K562 (cell line): ENCODE measurements around the gene CCDC195. TPM values are rescaled to one million over a fixed set of nuclear protein-coding genes. Genes with fewer than 3 reads are reported as not detected.

Experiments
- ATAC-seq: fragments of 200-7000 bp; cut with Tn5 transposase; 3 replicates; pipeline ENCODE4 v1.9.1; 2020; ENCODE audit warnings: moderate library complexity
- BruUV-seq: library from RNA; stranded (reverse); fragments of 400-500 nt; replicated peaks from 2 replicates; lab custom pipeline; 2021; lab: Mats Ljungman, UMichigan
- CTCF ChIA-PET: fragments of 300-600 bp; formaldehyde crosslinking; extraction: SDS; loops from one replicate; lab custom pipeline; 2021; ENCODE audit warnings: low intra/inter-chr PET ratio; lab: Yijun Ruan, JAX
- POLR2A ChIA-PET: fragments of 300-600, 350-650 bp; sonication (Branson Sonifier 250); formaldehyde crosslinking; extraction: SDS; loops from one replicate; lab custom pipeline; 2021; ENCODE audit warnings: antibody characterized with exemption, inconsistent platforms; lab: Yijun Ruan, JAX
- DNase-seq, 4 experiments: peaks; one replicate each; pipeline versions ENCODE4 v3.0.0 to v3.0.0-alpha.2; 2011 to 2018; ENCODE audit warnings: low spot score in 3 of 4, mixed read lengths in 3 of 4; ENCODE audit errors: extremely low read depth in 1 of 4
- FAIRE-seq: peaks from 2 replicates; lab custom pipeline; 2011; peaks lifted over from hg19 to GRCh38; lab: Jason Lieb, UNC
- H2AFZ ChIP-seq: 2 replicates; pipeline ENCODE4 v1.6.0; 2011; ENCODE audit warnings: low read depth, low read length, control low read depth, inconsistent platforms
- H3K27ac ChIP-seq: fragments of 200-600 bp; 3 replicates; pipeline ENCODE4 v1.8.0; 2011; ENCODE audit warnings: low read depth, mild to moderate bottlenecking, control low read depth, inconsistent platforms, low read length, moderate library complexity, mixed read lengths; ENCODE audit errors: extremely low read depth
- H3K27me3 ChIP-seq, 2 experiments: fragments of 300-600 bp in 1 of 2; 2 replicates in 1 of 2; 3 replicates in 1 of 2; pipeline versions ENCODE4 v1.6.0 to v1.8.0; 2011; ENCODE audit warnings: inconsistent platforms in 2 of 2, low read length in 2 of 2, mild to moderate bottlenecking in 1 of 2, mixed read lengths in 1 of 2, moderate library complexity in 1 of 2; ENCODE audit not compliant: control insufficient read depth in 2 of 2, insufficient read depth in 2 of 2
- H3K36me3 ChIP-seq: fragments of 300-600 bp; 3 replicates; pipeline ENCODE4 v1.8.0; 2011; ENCODE audit warnings: mild to moderate bottlenecking, low read length, inconsistent platforms; ENCODE audit not compliant: control insufficient read depth, insufficient read depth
- H3K4me1 ChIP-seq, 2 experiments: fragments of 200-600 bp in 1 of 2; replicated peaks in 1 of 2; 2 replicates in 1 of 2; 3 replicates in 1 of 2; pipeline versions ENCODE4 v1.5.1 to v1.8.0; 2011; ENCODE audit warnings: inconsistent platforms in 2 of 2, low read length in 2 of 2, mild to moderate bottlenecking in 1 of 2, mixed read lengths in 1 of 2, moderate library complexity in 1 of 2; ENCODE audit not compliant: control insufficient read depth in 2 of 2, insufficient read depth in 2 of 2
- H3K4me2 ChIP-seq: 2 replicates; pipeline ENCODE4 v1.6.1; 2011; ENCODE audit warnings: low read length, control low read depth, inconsistent platforms, mixed read lengths; ENCODE audit not compliant: insufficient read depth
- H3K4me3 ChIP-seq: fragments of 200-600 bp; sonication (generic), shearing (Covaris generic); 2 replicates; pipeline ENCODE4 v1.5.1; 2016; ENCODE audit warnings: control low read depth, inconsistent platforms
- H3K79me2 ChIP-seq: fragments of 200-600 bp; 3 replicates; pipeline ENCODE4 v1.8.0; 2011; ENCODE audit warnings: low read length, inconsistent platforms; ENCODE audit not compliant: control insufficient read depth, insufficient read depth
- H3K9ac ChIP-seq, 2 experiments: 2 replicates each; pipeline versions ENCODE4 v1.6.0 to v1.6.1; 2011; ENCODE audit warnings: low read depth in 2 of 2, low read length in 2 of 2, control low read depth in 1 of 2, inconsistent platforms in 1 of 2, mild to moderate bottlenecking in 1 of 2, mixed read lengths in 1 of 2; ENCODE audit not compliant: insufficient read depth in 1 of 2
- H3K9me1 ChIP-seq: one replicate; pipeline ENCODE4 v1.6.0; 2011; ENCODE audit warnings: inconsistent platforms, mild to moderate bottlenecking, low read length, moderate library complexity; ENCODE audit not compliant: control insufficient read depth, insufficient read depth
- H3K9me3 ChIP-seq: replicated peaks from 2 replicates; pipeline ENCODE4 v1.5.1; 2011; ENCODE audit warnings: low read depth, low read length, inconsistent platforms; ENCODE audit not compliant: control insufficient read depth, insufficient read depth
- H4K20me1 ChIP-seq: replicated peaks from 2 replicates; pipeline ENCODE4 v1.6.1; 2011; ENCODE audit warnings: low read length, inconsistent platforms, mixed read lengths; ENCODE audit not compliant: control insufficient read depth, insufficient read depth
- CHD4 ChIP-seq: fragments of 200-600 bp; sonication (generic); IDR thresholded peaks from 3 replicates; pipeline ENCODE4 v1.6.1; 2012; ENCODE audit warnings: low read depth, mild to moderate bottlenecking, mixed read lengths, low read length, inconsistent platforms; ENCODE audit not compliant: insufficient read depth, insufficient replicate concordance, poor library complexity, severe bottlenecking
- ETV5 ChIP-seq: sonication (generic); formaldehyde crosslinking; IDR thresholded peaks from 2 replicates; pipeline ENCODE4 v1.4.0; 2020; ENCODE audit warnings: low read depth, mild to moderate bottlenecking, missing genetic modification reagents
- FOXP1 ChIP-seq: sonication (generic); formaldehyde crosslinking; IDR thresholded peaks from 2 replicates; pipeline ENCODE4 v1.8.0; 2022; ENCODE audit warnings: mild to moderate bottlenecking, missing genetic modification reagents
- KDM2B ChIP-seq: fragments of 250-450 bp; sonication (Bioruptor Pico); IDR thresholded peaks from 2 replicates; pipeline ENCODE4 v1.8.0; 2021; ENCODE audit warnings: mild to moderate bottlenecking, moderate library complexity
- KHSRP ChIP-seq: fragments of 450-650 bp; IDR thresholded peaks from 2 replicates; pipeline ENCODE4 v1.6.1; 2017
- MAFG ChIP-seq: fragments of 450-650 bp; conservative IDR thresholded peaks from 2 replicates; pipeline ENCODE4 v1.6.1; 2016; ENCODE audit warnings: missing genetic modification characterization, missing compliant biosample characterization
- MTA1 ChIP-seq: fragments of 450-650 bp; IDR thresholded peaks from 2 replicates; pipeline ENCODE4 v1.6.1; 2017; ENCODE audit warnings: borderline replicate concordance
- RAD21 ChIP-seq, 2 experiments: fragments of 250-450 bp in 1 of 2; fragments of 450-650 bp in 1 of 2; sonication (Bioruptor Pico) in 1 of 2; formaldehyde crosslinking in 1 of 2; IDR thresholded peaks in 1 of 2; conservative IDR thresholded peaks in 1 of 2; 2 replicates each; pipeline versions ENCODE4 v1.4.0 to v1.8.0; 2020 to 2022; ENCODE audit warnings: mild to moderate bottlenecking in 2 of 2, moderate library complexity in 1 of 2
- TBP ChIP-seq: optimal IDR thresholded peaks from 2 replicates; pipeline ENCODE3; 2011; ENCODE audit warnings: low read depth, low read length, improper control_type of control experiment
- THAP7 ChIP-seq: fragments of 250-450 bp; sonication (Bioruptor Pico); IDR thresholded peaks from 2 replicates; pipeline ENCODE4 v1.5.0; 2021
- TRIM28 ChIP-seq: fragments of 450-650 bp; IDR thresholded peaks from 2 replicates; pipeline ENCODE4 v1.6.1; 2017
- UBTF ChIP-seq, 2 experiments: IDR thresholded peaks; 2 replicates each; pipeline ENCODE4 v1.6.1; 2012; ENCODE audit warnings: improper control_type of control experiment in 2 of 2, low read depth in 2 of 2, low read length in 2 of 2, borderline replicate concordance in 1 of 2
- ZBED1 ChIP-seq: IDR thresholded peaks from 2 replicates; pipeline ENCODE4 v1.6.1; 2014
- ZNF316 ChIP-seq: fragments of 450-650 bp; IDR thresholded peaks from 2 replicates; pipeline ENCODE4 v1.6.1; 2016
- ZNF592 ChIP-seq: fragments of 450-650 bp; IDR thresholded peaks from 2 replicates; pipeline ENCODE4 v1.6.1; 2017; ENCODE audit warnings: antibody characterized with exemption, mild to moderate bottlenecking
- ZNF778 ChIP-seq: fragments of 450-650 bp; formaldehyde crosslinking; IDR thresholded peaks from 2 replicates; pipeline ENCODE4 v1.4.0; 2020; ENCODE audit warnings: mild to moderate bottlenecking, moderate library complexity
- ZZZ3 ChIP-seq: fragments of 450-650 bp; IDR thresholded peaks from 2 replicates; pipeline ENCODE4 v1.6.1; 2016; ENCODE audit warnings: antibody characterized with exemption, mild to moderate bottlenecking, moderate library complexity
- WGBS: fragments of 100-300 bp; shearing (Covaris generic); methylation state at CpG from one replicate; pipeline ENCODE4 v1.1.6; 2016; ENCODE audit warnings: low coverage, mixed read lengths; ENCODE audit not compliant: insufficient coverage; ENCODE audit errors: missing lambda C conversion rate; 5-methylcytosine and 5-hydroxymethylcytosine counted together
- in situ Hi-C: fragments of 300-500 bp; cut with MboI; formaldehyde crosslinking; loops from 4 replicates; pipeline ENCODE4 v1.15.0; 2018; ENCODE audit warnings: inconsistent platforms, mixed read lengths
- intact Hi-C: fragments of 100-400 bp; cut with micrococcal nuclease; formaldehyde crosslinking; loops from 2 replicates; pipeline ENCODE4 v1.14.2; 2022
- polyA plus RNA-seq, 8 experiments: library from polyadenylated mRNA; depleted of rRNA in 4 of 8; stranded (reverse) in 5 of 8; unstranded in 3 of 8; fragments of >200 nt; fragmentation: Nextera tagmentation in 2 of 8; fragmentation: Illumina TruSeq in 1 of 8; extraction: Ambion mirVana in 2 of 8; extraction: Trizol in 1 of 8; gene quantifications; 2 replicates each; pipeline versions ENCODE4 v1.2.1 to v1.2.3, GENCODE V29; 2011 to 2014; ENCODE audit warnings: inconsistent platforms in 1 of 8, missing spikeins in 1 of 8
- total RNA-seq, 7 experiments: library from RNA; depleted of rRNA in 6 of 7; stranded (reverse); fragments of >200 nt in 6 of 7; fragmentation: Illumina TruSeq in 2 of 7; extraction: Trizol in 2 of 7; gene quantifications; 2 replicates each; pipeline versions ENCODE4 v1.2.1 to v1.2.3, GENCODE V29; 2011 to 2021; ENCODE audit warnings: low replicate concordance in 1 of 7

CCDC195 gene
- total and polyA plus RNA-seq, 9 of the 15 experiments (the other 6 are each of a cell fraction or from before 2014, with no cell fraction given): not detected

- no peak for TF ChIP-seq ETV5 (CRISPR knock-in tag)
- TF ChIP-seq RAD21 (CRISPR knock-in tag; conservative IDR thresholded peaks at IDR 0.05 in 1 of 2, IDR thresholded peaks at IDR 0.05 in 1 of 2): no peak
- TF ChIP-seq, all 486 proteins: peak for 0
These were observed 6.1 kb upstream of the CCDC195 start (continued) for GRCh38 chr2:224722250-224722649.

GRCh38 chr2:224716921-224717320 is 756 bp upstream of the CCDC195 start:
- no TSS peak for BruUV-seq
- Histone ChIP-seq H4K20me1 (no peaks in the 10 kb centered on the region), H2AFZ (no peak overlapping the region), H3K79me2 (no peaks in the 10 kb centered on the region), H3K27ac (no peak overlapping the region), H3K9me1 (no peaks in the 10 kb centered on the region), H3K4me2 (no peak overlapping the region), H3K36me3 (no peaks in the 10 kb centered on the region), H3K4me3 (no peak overlapping the region), H3K9me3 (no peaks in the 10 kb centered on the region), H3K4me1 (no peaks in the 10 kb centered on the region), H3K9ac (no peak overlapping the region), H3K27me3 (no peaks in the 10 kb centered on the region)
- in situ Hi-C loops: no loop called here
- intact Hi-C loops: no loop called here
- no peak for FAIRE-seq
- ChIA-PET POLR2A (no interaction called here), CTCF (no interaction called here)
- no peak for ATAC-seq
- WGBS: 0% methylated on average over 2 of the region's 2 CpGs
- no peak for DNase-seq
- TF ChIP-seq ZNF778 (no peak), MTA1 (no peak), ZZZ3 (no peak), CHD4 (no peak), FOXP1 (CRISPR knock-in tag) (no peak), ZNF316 (no peak), ZBED1 (no peak), KDM2B (no peak), ZNF592 (no peak), MAFG (no peak), TRIM28 (no peak), TBP (no peak), KHSRP (no peak), UBTF (IDR thresholded peaks at IDR 0.05; ENCODE audit: borderline replicate concordance in 1 of 2, low read depth in 2 of 2, low read length in 2 of 2) (no peak), THAP7 (CRISPR knock-in tag) (no peak)
